Stimulated activated CD8-positive, alpha-beta memory T cell treated with anti-CD3 and anti-CD28 coated beads, Interleukin-12 subunit alpha, Interleukin-12 subunit beta, amount 100 ng/mL, for 24 hours (primary cell): ENCODE measurements around the gene TRIOBP.
"Not testable (repeated sequence)": the region's sequence is repeated elsewhere in the genome, so short reads cannot be mapped to it uniquely, and the experiment has no call there.

Experiments
- DNase-seq: peaks from one replicate; pipeline ENCODE4 v3.0.0-alpha.2; 2020; ENCODE audit errors: extremely low read depth

TRIOBP gene, protein sequence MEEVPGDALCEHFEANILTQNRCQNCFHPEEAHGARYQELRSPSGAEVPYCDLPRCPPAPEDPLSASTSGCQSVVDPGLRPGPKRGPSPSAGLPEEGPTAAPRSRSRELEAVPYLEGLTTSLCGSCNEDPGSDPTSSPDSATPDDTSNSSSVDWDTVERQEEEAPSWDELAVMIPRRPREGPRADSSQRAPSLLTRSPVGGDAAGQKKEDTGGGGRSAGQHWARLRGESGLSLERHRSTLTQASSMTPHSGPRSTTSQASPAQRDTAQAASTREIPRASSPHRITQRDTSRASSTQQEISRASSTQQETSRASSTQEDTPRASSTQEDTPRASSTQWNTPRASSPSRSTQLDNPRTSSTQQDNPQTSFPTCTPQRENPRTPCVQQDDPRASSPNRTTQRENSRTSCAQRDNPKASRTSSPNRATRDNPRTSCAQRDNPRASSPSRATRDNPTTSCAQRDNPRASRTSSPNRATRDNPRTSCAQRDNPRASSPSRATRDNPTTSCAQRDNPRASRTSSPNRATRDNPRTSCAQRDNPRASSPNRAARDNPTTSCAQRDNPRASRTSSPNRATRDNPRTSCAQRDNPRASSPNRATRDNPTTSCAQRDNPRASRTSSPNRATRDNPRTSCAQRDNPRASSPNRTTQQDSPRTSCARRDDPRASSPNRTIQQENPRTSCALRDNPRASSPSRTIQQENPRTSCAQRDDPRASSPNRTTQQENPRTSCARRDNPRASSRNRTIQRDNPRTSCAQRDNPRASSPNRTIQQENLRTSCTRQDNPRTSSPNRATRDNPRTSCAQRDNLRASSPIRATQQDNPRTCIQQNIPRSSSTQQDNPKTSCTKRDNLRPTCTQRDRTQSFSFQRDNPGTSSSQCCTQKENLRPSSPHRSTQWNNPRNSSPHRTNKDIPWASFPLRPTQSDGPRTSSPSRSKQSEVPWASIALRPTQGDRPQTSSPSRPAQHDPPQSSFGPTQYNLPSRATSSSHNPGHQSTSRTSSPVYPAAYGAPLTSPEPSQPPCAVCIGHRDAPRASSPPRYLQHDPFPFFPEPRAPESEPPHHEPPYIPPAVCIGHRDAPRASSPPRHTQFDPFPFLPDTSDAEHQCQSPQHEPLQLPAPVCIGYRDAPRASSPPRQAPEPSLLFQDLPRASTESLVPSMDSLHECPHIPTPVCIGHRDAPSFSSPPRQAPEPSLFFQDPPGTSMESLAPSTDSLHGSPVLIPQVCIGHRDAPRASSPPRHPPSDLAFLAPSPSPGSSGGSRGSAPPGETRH (N-terminal part only)

DNA sequence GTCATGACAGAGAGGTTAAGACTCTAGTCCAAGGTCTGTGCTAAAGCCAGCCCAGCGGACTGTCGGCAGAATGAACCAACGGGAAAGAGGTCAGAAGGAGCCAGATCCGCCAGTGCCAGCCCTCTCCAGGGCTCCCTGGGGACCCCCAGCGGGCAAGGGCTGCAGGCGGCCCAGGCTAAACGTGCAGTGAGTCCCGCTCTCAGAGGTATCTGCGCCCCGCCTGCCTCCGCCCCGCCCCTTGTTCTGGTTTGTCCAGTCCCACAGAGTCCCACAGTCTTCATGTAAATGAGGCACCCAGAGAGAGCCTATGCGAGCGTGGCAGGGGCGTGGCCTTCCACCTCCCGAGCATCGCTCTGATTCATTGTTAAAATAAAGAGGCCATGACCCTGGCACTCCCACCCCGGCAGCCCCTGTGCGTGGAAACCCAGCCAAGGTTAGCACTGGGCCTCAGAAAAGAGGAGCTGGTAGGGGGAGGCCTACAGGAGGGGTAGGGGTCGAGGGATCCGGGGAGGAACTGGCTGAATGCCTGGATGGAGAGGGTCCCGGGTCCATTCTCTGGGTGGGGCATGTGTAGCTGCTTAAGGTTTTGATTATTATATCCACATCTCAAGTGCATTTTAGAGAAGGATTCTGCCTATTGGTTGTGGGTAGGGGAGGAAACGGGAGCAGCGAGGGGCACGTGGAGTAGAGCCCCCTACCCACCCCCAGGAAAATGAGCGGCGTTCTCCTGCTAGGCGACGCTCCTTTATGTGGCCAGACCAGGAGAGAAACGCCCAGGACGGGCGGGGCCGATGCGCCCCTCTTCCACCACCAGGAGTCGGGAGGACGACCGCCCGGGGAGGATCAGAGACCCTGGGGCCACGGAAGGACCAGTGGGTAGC, at the start of gene TRIOBP:
Gene TRIOBP, plus strand, starts transcription at position 392 of the 881 bp plus-strand sequence. CDS start 4,318 bp downstream, outside the sequence.
- peak; percentile 73 for DNase-seq

DNA sequence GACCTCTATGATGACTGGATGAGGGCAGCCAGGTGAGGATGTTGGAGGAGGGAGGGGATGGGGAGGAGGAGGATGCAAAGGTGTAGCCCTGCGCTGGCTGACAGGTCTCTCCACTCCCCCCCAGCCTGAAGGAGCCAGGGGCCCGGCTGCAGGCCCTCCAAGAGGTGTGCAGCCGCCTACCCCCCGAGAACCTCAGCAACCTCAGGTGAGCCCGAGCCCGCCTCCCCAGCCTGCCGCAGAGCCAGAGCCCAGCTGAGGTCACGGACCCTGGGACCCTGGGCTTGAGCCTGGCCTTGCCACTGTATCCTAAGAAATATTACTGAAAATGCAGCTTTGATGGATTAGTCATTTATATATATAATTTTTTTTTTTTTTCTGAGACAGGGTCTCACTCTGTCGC, 49.5 kb upstream of the TRIOBP start:
- no peak for DNase-seq

DNA sequence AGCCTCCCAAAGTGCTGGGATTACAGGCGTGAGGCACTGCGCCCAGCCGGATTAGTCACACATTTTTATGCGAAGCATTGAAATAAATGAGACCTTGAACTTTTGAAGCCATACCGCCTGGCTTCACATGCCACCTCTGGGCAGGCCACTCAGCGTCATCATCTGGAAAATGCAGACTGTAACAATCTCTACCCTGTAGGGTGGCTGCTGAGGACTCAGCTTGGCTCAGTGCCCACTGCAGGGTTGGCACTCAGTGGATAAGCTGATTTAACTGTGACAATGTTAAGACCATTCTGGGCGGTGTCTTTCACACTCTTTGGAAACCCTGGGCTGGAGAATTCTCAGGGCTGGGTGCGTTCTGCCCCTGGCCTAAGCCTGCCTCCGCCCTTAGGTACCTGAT, 48.9 kb upstream of the TRIOBP start:
- DNase-seq = no peak

DNA sequence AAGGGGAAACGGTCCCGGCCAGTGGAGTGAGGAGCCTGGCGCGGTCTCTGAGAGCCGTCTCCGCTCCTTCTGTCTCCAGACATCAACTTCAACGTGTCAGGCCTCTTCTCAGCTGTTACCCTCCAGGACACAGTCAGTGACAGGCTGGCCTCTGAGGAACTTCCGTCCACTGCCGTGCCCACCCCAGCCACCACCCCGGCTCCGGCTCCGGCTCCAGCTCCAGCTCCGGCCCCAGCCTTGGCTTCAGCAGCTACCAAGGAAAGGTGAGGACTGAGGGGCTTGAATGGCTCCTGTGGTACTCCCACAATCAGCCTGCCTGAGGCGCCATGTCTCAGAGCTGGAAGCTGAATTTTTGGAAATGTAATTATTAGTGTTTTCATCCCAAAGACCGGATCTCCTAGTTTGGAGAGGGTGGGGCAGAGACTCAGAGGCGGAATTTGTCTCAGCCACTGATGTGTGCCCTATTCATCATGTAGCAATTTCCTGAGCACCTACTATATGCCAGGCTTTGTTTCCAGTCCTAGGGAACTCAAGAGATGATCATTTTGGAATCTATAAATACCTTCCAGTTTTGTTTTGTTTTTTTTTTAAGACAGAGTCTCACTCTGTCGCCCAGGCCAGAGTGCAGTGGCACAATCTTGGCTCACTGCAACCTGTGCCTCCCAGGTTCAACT, 46.2 kb upstream of the TRIOBP start:
- no peak for DNase-seq

DNA sequence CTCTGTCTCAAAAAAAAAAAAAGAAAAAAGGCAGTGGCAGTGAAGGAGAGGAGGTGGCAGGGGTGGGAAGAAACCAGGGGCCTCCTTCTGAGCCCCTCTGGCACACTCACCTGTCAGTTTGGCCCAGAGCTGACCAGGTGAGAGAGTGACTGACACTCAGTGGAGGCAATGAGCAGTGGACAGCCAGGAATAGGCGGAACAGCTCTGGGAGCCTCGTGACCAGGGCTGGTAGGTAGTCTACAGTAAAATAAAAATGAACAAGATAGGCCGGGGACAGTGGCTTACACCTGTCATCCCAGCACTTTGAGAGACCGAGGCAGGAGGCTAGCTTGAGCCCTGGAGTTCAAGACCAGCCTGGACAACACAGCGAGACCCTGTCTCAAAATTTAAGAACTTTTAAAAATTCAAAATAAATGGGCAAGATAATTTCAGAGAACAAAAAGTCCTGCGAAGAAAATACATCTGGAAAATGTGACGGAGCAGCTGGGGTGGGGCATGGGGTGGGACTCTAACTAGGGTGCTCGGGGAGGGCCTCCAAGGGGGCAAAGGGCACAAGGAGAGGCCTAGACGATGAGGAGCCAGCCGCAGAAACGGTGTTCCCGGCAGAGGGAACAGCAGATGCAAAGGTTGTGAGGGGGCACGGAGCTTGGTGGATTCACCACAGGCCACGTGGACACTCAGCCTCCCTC, 42.1 kb upstream of the TRIOBP start:
- DNase-seq = no peak

DNA sequence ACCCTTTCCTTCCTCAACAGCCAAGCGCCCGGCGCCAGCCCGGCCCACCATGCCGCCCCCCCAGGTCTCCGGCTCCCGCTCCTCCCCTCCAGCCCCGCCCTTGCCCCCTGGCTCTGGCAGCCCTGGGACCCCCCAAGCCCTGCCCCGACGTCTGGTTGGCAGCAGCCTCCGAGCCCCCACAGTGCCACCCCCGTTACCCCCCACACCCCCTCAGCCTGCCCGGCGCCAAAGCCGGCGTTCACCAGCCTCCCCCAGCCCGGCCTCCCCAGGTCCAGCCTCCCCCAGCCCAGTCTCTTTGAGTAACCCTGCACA, 41.6 kb upstream of the TRIOBP start:
- DNase-seq = no peak

DNA sequence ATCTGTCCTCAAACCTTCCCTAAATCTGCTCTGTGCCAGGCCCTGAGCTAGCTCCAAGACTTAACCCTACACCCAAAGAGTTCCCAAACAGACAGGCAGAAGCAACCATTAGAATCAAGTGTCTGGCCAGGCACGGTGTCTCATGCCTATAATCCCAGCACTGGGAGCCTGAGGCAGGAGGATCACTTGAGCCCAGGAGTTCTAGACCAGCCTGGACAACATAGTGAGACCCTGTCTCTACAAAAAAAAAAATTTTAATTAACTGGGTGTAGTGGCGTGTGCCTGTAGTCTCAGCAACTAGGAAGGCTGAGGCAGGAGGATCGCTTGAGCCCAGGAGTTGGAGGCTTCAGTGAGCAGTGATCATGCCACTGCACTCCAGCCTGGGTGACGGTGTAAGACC, 40.3 kb upstream of the TRIOBP start:
- not testable (repeated sequence) for DNase-seq

DNA sequence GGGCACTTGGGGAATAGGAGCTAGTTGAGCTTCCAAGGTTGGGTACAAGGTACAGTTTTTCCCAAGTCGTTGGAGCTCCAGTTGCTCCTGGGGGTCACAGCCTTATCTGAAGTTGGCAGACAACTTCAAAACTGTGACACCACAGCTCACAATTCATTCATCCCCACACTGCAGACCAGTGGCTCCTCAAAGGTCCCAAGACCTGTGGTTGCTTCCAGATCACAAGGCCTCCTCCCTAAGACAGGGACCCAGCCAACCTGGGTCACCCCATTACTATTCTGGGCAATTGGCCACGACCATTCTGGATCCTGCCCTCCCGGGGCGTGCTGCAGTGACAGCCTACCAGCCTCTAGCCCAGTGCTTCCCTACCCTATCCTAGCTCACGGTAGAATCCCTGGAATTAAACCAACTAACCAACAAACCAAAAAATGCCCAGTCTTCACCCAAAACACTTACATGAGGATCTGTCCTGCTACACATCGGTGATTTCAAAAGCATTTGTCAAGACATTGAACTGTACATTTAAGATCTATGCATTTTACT, 39.2 kb upstream of the TRIOBP start:
- DNase-seq = no peak

DNA sequence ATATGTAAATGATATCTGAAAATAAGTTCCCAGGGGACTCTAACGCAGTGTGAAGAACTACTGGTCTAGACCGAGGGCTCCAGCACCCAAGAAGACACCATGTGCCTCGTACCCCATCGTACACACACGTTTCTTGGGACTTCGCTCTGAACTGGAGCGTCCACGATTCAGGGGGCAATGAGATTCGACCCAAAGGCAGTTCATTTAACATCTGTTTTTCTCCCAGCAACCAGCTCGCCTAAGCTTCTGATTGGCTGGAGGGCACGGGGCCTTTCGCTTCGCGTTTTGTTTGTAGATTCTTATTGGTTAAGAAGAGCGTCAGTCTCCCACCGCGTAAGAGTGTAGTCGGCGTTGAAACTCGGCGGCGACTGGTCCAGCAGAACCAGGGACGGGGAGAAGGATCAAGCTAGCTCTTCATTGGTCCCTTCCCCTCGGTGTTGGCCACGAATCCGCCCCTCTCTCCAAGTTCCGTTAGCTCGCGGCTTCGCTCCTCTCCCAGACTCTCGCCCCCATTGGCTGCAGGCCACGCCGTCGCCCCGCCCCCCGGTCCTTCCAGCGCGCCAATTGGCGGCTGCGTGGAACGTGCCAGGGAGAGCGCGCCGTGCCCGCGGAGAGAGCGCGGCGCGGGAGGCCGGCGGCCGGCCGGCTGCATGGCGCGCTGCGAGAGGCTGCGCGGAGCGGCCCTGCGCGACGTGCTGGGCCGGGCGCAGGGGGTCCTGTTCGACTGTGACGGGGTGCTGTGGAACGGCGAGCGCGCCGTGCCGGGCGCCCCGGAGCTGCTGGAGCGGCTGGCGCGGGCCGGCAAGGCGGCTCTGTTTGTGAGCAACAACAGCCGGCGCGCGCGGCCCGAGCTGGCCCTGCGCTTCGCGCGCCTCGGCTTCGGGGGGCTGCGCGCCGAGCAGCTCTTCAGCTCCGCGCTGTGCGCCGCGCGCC, 38.4 kb upstream of the TRIOBP start, which contains the start of gene PDXP:
Gene PDXP, plus strand, starts transcription at position 591 of the 933 bp plus-strand sequence. Its CDS starts 60 bp downstream, at position 651.
- peak; percentile 98 for DNase-seq

DNA sequence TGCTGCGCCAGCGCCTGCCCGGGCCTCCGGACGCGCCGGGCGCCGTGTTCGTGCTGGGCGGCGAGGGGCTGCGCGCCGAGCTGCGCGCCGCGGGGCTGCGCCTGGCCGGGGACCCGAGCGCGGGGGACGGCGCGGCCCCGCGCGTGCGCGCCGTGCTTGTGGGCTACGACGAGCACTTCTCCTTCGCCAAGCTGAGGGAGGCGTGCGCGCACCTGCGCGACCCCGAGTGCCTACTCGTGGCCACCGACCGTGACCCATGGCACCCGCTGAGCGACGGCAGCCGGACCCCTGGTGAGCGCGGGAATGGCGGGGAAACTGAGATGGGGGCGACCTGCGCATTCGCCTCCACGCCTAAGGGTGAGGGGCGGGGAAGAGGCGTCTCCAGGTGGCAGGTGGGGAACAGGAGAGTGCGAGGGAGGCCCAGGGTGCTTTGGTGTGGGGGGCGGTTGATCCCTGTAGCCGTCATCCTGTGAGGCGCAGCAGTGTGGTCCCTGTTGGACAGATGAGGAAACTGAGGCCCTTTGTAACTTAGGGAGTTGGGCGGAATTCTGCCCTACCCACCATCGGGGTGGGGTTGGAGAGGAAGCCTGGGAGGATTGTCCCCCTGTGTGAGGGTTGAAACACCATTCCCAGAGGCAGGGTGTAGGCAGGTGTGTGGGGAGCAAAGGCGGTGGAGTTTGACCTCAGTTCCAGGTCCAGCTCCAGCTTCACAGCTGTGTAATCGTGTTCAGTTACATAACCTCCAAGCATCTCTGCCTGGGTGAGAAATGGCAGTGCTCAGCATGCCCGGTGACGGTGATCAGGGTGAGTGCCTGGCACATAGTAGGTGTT, 37.6 kb upstream of the TRIOBP start:
- no peak for DNase-seq

DNA sequence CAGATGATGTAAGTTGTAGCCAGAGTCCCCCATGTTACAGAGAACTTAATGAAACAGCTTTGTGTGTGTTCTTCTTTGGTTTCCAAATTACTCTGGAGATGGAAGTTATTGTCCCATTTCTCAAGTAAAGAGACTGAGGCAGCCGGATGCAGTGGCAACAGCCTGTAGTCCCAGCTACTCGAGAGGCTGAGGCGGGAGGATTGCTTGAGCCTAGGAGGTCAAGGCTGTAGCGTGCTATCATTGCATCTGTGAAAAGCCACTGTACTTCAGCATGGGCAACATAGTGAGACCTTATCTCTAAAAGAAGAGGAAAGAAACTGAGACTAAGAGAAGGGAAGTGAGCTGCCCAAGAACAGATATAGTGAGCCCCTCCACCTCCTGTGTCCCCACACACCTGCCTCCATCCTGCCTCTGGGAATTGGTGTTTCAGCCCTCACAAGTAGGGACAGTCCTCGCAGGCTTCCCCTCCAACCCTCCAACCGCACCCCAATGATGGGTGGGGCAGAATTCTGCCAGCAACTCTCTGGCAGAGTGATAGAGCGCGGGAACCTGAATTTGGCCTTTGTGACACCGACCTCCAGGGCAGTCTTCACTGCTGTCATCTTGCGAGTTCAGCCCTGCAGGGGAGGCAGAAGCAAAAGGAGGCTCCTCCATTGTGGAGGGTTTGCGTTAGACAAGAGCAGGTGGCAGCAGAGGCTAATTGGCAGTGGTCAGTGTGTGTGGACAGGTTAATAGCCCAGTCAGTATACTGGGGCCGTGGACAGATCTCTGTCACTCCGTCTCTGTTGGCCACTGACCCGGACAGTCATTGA, 36.7 kb upstream of the TRIOBP start:
- no peak for DNase-seq

DNA sequence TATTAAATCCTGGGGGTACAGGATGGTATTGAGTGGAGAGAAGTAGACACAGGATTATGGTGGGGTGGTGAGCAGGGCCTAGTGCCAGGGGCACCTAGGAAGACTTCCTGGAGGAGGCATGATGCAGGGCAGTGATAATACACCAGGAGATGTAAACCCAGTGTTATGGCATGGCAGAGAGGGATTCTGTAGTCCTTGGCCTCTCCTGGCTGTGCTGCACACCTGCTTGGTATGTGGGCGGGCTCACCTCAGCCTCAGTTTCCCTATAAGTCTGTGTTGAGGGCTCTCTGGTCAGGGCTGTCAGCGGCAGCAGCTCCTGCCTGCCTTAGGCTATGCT, 36.2 kb upstream of the TRIOBP start:
- DNase-seq = no peak

DNA sequence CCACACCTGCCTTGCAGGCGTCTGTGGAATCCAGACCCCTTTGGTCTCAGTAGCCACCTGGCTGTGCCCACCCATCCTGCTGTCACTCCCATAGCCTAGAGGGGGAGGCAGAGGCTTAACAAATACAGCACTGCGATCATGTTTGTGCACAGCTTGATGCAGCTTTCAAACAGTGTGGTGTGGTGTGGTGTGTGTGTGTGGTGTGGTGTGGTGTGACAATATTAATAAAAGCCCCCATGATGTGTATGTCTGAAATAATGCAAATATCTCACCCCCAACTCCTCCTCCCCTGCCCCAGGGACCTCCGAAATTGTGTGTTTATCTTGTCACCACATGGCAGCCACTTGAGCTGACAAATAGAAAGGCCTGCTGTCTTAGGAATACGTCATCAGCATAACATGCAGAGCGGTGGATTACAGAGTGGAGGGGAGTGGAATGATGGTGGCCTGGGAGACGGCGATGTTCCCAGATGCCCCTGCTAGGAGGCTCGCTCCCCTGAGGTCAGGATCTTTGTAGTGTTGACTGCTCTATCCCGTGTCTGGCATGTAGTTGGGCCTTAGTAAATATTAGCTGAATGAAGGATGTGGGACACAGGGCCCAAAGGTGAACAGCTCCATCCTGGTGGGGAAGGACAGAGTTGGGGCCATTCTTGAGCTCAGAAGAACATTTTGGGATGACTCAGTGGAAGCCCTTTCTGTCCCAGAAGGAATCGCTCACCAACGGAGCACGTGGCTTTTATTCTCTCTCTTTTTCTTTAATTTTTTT, 35.5 kb upstream of the TRIOBP start:
- DNase-seq = no peak

DNA sequence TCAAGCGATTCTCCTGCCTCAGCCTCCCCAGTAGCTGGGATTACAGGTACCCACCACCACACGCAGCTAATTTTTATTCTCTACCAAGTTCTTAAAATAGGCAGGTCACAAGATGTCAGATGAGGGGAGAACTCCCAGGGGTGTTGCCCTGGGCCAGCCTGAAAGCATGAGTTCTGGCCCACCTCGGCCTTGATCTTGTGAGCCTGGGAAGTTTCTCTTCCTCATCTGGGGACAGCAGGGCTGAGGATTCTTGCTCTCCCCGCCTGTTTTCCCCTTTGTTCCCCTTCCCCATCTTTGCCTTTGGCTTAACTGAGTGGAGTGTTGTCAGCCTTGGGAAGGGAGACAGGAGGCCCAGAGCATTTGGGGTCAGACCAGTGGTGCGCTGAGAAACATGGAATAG, 34.8 kb upstream of the TRIOBP start:
- no peak for DNase-seq

DNA sequence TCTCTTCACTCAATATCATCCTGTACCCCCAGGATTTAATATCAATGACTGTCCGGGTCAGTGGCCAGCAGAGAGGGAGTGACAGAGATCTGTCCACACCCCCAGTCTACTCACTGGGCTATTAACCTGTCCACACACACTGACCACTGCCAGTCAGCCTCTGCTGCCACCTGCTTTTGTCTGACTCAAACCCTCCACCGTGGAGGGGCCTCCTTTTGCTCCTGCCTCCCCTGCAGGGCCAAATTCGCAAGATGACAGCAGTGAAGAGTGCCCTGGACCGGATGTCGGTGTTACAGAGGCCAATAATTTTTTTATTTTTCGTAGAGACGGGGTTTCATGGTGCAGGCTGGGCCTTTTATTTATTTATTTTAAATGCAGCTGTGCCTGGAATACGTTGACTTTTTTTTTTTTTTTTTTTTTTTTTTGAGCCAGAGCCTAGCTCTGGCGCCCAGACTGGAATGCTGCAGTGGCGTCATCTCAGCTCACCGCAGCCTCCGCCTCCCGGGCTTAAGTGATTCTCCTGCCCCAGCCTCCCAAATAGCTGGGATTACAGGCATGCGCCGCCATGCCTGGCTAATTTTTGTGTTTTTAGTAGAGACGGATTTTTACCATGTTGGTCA, 33.2 kb upstream of the TRIOBP start:
- no peak for DNase-seq
